ENCODE measurements around the gene TNNT1. TPM values are rescaled to one million over a fixed set of nuclear protein-coding genes. Genes with fewer than 3 reads are reported as not detected.

The TNNT1 gene
- total RNA-seq, 2 donors from 2014 or later: 22.9 to 66.7 TPM

GRCh38 chr19:55169136-55169535 is 20.1 kb upstream of the TNNT1 start:
- H3K4me1 Mint-ChIP-seq: peaks cover 6% of the 10 kb centered on the region
- H3K4me3 ChIP-seq (ENCODE audit: low read length): no peak overlapping the region
- H3K27me3 ChIP-seq (ENCODE audit: control insufficient read depth, insufficient read depth, low read length, poor library complexity, severe bottlenecking): peaks cover 53% of the 10 kb centered on the region
- H3K9ac ChIP-seq (ENCODE audit: extremely low read depth, low read length, poor library complexity, severe bottlenecking): no peak overlapping the region
- H3K9me3 Mint-ChIP-seq: no peaks in the 10 kb centered on the region
- no peak for DNase-seq
- H3K36me3 ChIP-seq (ENCODE audit: control insufficient read depth, insufficient read depth, low read length): no peaks in the 10 kb centered on the region
- H3K27ac ChIP-seq (ENCODE audit: low read depth, low read length): no peak overlapping the region
- peaks cover 77% of the 10 kb centered on the region for H3K27me3 Mint-ChIP-seq (ENCODE audit: insufficient read depth)
- no peaks in the 10 kb centered on the region for H3K4me1 ChIP-seq (ENCODE audit: control insufficient read depth, insufficient read depth, low read length)
- no peak for TF ChIP-seq CTCF (conservative IDR thresholded peaks at IDR 0.05)
- no peaks in the 10 kb centered on the region for H3K36me3 Mint-ChIP-seq (ENCODE audit: low read depth)
- H3K9me3 ChIP-seq (ENCODE audit: control insufficient read depth, low read length): no peaks in the 10 kb centered on the region
- 74 to 89% methylated on average over 4 of the region's 4 CpGs for WGBS, 2 experiments (ENCODE audit: insufficient coverage in 1 of 2, insufficient read length in 1 of 2)
- no peak overlapping the region for H3K27ac Mint-ChIP-seq
- no peak overlapping the region for H3K4me3 Mint-ChIP-seq

DNA sequence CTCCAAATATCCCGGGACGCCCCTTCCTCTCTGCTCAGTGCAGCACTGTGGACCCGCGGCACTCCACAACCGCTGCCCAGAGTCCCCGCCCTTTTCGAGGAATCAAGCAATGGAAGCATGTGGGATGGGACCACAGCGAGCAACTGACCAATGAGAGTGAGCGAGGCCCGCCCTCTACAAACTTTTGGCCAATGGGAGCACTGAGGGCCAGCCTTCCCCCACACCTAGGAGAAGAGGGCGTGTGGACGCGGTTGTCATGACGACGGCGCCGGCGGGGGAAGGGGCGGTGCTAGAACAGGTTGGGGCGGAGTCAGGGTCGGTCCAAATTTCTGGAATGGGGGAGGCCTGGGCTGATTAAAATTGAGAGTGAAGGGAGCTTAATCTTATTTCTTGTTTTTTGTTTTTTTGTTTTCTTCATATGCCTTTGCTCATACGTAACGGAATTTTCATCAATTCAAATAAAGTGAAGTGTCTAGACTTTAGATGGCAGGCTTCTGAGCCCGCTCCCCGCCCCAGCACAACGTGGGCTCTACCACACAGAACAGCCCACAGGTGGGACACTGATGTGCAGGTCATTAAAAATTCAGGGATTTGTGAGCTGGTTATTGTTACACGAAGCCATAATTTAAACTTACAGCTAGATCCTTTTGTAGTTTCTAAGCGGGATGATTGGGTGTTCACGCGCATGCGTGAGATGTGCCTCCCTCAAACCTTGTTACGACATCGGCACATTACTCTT is 17.7 kb upstream of the TNNT1 start, which contains the start of gene DNAAF3:
Gene DNAAF3, minus strand, starts transcription at position 84 of the 739 bp plus-strand sequence. CDS start 200 bp downstream, outside the sequence.
- TF ChIP-seq CTCF (conservative IDR thresholded peaks at IDR 0.05): no peak

DNA sequence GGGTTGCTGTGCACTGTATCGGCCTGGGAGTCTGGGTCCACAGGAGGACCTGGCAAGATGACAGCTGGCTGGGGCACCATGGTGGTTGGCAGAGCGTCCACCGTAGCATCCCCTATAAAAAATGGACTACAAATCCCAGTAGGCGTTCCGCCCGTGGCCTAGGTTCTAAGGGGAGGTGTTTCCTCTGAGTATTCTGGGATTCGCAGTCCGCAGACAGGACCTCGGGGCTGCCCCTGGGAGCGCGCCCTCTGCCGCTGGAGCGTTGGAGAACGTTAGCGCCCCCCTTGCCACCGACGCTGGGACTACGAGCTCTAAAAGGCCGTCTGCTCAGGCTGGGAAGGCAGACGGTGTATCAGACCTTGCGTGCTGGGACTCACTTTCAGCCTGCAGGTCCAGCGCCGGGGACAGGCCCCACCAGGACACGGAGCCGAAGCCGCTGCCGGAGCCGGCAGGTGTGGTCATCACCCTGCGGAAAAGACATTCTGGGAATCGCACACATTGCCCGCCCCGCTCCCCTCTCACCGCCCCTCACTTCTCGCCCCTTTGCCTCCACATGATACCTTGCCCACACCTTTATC is 17.0 kb upstream of the TNNT1 start:
- H3K4me1 ChIP-seq (ENCODE audit: control insufficient read depth, insufficient read depth, low read length): no peaks in the 10 kb centered on the region
- DNase-seq: peak; percentile 95
- H3K4me3 ChIP-seq (ENCODE audit: low read length): peak overlapping the region; percentile 87
- no peak overlapping the region for H3K27ac ChIP-seq (ENCODE audit: low read depth, low read length)
- Mint-ChIP-seq H3K4me3 (peak overlapping the region; percentile 67), H3K4me1 (peaks cover 6% of the 10 kb centered on the region), H3K27me3 (ENCODE audit: insufficient read depth) (peaks cover 73% of the 10 kb centered on the region), H3K27ac (peak overlapping the region; percentile 97), H3K36me3 (ENCODE audit: low read depth) (no peaks in the 10 kb centered on the region), H3K9me3 (no peaks in the 10 kb centered on the region)
- H3K36me3 ChIP-seq (ENCODE audit: control insufficient read depth, insufficient read depth, low read length): no peaks in the 10 kb centered on the region
- peak; percentile 90 for TF ChIP-seq CTCF (conservative IDR thresholded peaks at IDR 0.05)
- peaks cover 24% of the 10 kb centered on the region for H3K27me3 ChIP-seq (ENCODE audit: control insufficient read depth, insufficient read depth, low read length, poor library complexity, severe bottlenecking)
- peak overlapping the region; percentile 46 for H3K9ac ChIP-seq (ENCODE audit: extremely low read depth, low read length, poor library complexity, severe bottlenecking)
- no peaks in the 10 kb centered on the region for H3K9me3 ChIP-seq (ENCODE audit: control insufficient read depth, low read length)
- 2 to 6% methylated on average over 16 to 34 of the region's 34 CpGs for WGBS, 2 experiments (ENCODE audit: insufficient coverage in 1 of 2, insufficient read length in 1 of 2)

More for the DNA sequence above, 17.7 kb upstream of the TNNT1 start, which contains the start of gene DNAAF3:
- H3K36me3 Mint-ChIP-seq (ENCODE audit: low read depth): no peaks in the 10 kb centered on the region
- peak within 1 kb of the TSS; percentile 72 for H3K27ac ChIP-seq (ENCODE audit: low read depth, low read length)
- WGBS, 2 experiments (ENCODE audit: insufficient coverage in 1 of 2, insufficient read length in 1 of 2): 4 to 7% methylated on average over 24 to 33 of the region's 33 CpGs
- H3K36me3 ChIP-seq (ENCODE audit: control insufficient read depth, insufficient read depth, low read length): no peaks in the 10 kb centered on the region
- no peaks in the 10 kb centered on the region for H3K4me1 ChIP-seq (ENCODE audit: control insufficient read depth, insufficient read depth, low read length)
- H3K9me3 ChIP-seq (ENCODE audit: control insufficient read depth, low read length): no peaks in the 10 kb centered on the region
- H3K9me3 Mint-ChIP-seq: no peaks in the 10 kb centered on the region
- peaks cover 73% of the 10 kb centered on the region for H3K27me3 Mint-ChIP-seq (ENCODE audit: insufficient read depth)
- H3K4me3 Mint-ChIP-seq: peak within 1 kb of the TSS; percentile 67
- peak within 1 kb of the TSS; percentile 97 for H3K27ac Mint-ChIP-seq
- H3K4me1 Mint-ChIP-seq: peaks cover 6% of the 10 kb centered on the region
- peaks cover 30% of the 10 kb centered on the region for H3K27me3 ChIP-seq (ENCODE audit: control insufficient read depth, insufficient read depth, low read length, poor library complexity, severe bottlenecking)
- peak within 1 kb of the TSS; percentile 87 for H3K4me3 ChIP-seq (ENCODE audit: low read length)
- DNase-seq: peak; percentile 99
- peak within 1 kb of the TSS; percentile 46 for H3K9ac ChIP-seq (ENCODE audit: extremely low read depth, low read length, poor library complexity, severe bottlenecking)

Measured in endodermal cell (in vitro differentiated cells).